B cell (primary cell): ENCODE results near the gene DHX8.

Source experiments
- CTCF ChIP-seq: fragments of 200-600 bp; IDR thresholded peaks from one replicate; pipeline ENCODE4 v1.8.0; 2022; ENCODE audit warnings: antibody characterized with exemption, mild to moderate bottlenecking
- EZH2 ChIP-seq: IDR thresholded peaks from 2 replicates; pipeline ENCODE4 v1.6.1; 2012; ENCODE audit warnings: borderline replicate concordance, low read depth, mild to moderate bottlenecking, moderate library complexity, low read length; ENCODE audit not compliant: insufficient read depth, poor library complexity, severe bottlenecking

- TF ChIP-seq CTCF (no peak), EZH2 (no peak)
Observed at GRCh38 chr17:43517161-43517560, 33.4 kb downstream of the DHX8 start.
